Testis (tissue), 2 donors: ENCODE data around the gene ATRN.

Source experiments
- CTCF ChIP-seq, 3 experiments: fragments of 450-650 bp in 2 of 3; fragments of 200-600 bp in 1 of 3; sonication (generic) in 1 of 3; IDR thresholded peaks; one replicate each; pipeline ENCODE4 v1.5.1; 2016 to 2019; ENCODE audit warnings: antibody characterized with exemption in 3 of 3, mild to moderate bottlenecking in 2 of 3, moderate library complexity in 1 of 3
- POLR2A ChIP-seq: fragments of 450-650 bp; IDR thresholded peaks from one replicate; pipeline ENCODE4 v1.6.1; 2017; ENCODE audit warnings: antibody characterized with exemption, mild to moderate bottlenecking, moderate library complexity

- TF ChIP-seq CTCF (IDR thresholded peaks at IDR 0.05) (no peak), POLR2A (no peak)
These were observed 40.3 kb upstream of the ATRN start for GRCh38 chr20:3430376-3431069.
